Endothelial cell of umbilical vein (primary cell): ENCODE results near the gene IMPACT. TPM values are rescaled to one million over a fixed set of nuclear protein-coding genes. Genes with fewer than 3 reads are reported as not detected.

Source experiments
- BruUV-seq: library from RNA; stranded (reverse); fragments of 400-500 nt; replicated peaks from 2 replicates; lab custom pipeline; 2021; lab: Mats Ljungman, UMichigan
- CTCF ChIA-PET: fragments of 300-600, 350-600 bp; sonication (Branson Sonifier 250); formaldehyde crosslinking; loops from one replicate; lab custom pipeline; 2021; ENCODE audit warnings: antibody characterized with exemption, inconsistent platforms; lab: Charles Lee
- POLR2A ChIA-PET: fragments of 300-600, 350-600 bp; sonication (Branson Sonifier 250); formaldehyde crosslinking; loops from one replicate; lab custom pipeline; 2021; ENCODE audit warnings: antibody characterized with exemption, inconsistent platforms; lab: Charles Lee
- DNase-seq: peaks from one replicate; pipeline ENCODE4 v3.0.0-alpha.2; 2011; ENCODE audit warnings: low read depth, low spot score
- FAIRE-seq: peaks from 2 replicates; lab custom pipeline; 2011; peaks lifted over from hg19 to GRCh38; lab: Jason Lieb, UNC
- H2AFZ ChIP-seq: 2 replicates; pipeline ENCODE4 v1.6.0; 2012; ENCODE audit warnings: low read depth, low read length, control low read depth, inconsistent platforms
- H3K27ac ChIP-seq: 2 replicates; pipeline ENCODE4 v1.5.1; 2011; ENCODE audit warnings: low read depth, mild to moderate bottlenecking, control low read depth, low read length, moderate library complexity; ENCODE audit not compliant: insufficient read depth
- H3K27me3 ChIP-seq, 2 experiments: 2 replicates each; pipeline versions ENCODE4 v1.6.0 to v1.6.1; 2011; ENCODE audit warnings: low read length in 2 of 2, mixed read lengths in 1 of 2; ENCODE audit not compliant: control insufficient read depth in 2 of 2, insufficient read depth in 2 of 2
- H3K36me3 ChIP-seq, 2 experiments: 2 replicates in 1 of 2; 3 replicates in 1 of 2; pipeline ENCODE4 v1.5.1; 2011; ENCODE audit warnings: low read length in 2 of 2, mild to moderate bottlenecking in 1 of 2, moderate library complexity in 1 of 2; ENCODE audit not compliant: control insufficient read depth in 2 of 2, insufficient read depth in 2 of 2; ENCODE audit errors: extremely low read depth in 1 of 2
- H3K4me1 ChIP-seq: 3 replicates; pipeline ENCODE4 v1.5.1; 2011; ENCODE audit warnings: mild to moderate bottlenecking, low read length; ENCODE audit not compliant: control insufficient read depth, insufficient read depth; ENCODE audit errors: extremely low read depth
- H3K4me2 ChIP-seq: 2 replicates; pipeline ENCODE4 v1.6.1; 2011; ENCODE audit warnings: low read length, control low read depth, mixed read lengths; ENCODE audit not compliant: insufficient read depth
- H3K4me3 ChIP-seq, 3 experiments: fragments of 200-600 bp in 1 of 3; sonication (generic), shearing (Covaris generic) in 1 of 3; replicated peaks in 1 of 3; 2 replicates each; pipeline ENCODE4 v1.5.1; 2011 to 2016; ENCODE audit warnings: control low read depth in 3 of 3, low read length in 3 of 3, mild to moderate bottlenecking in 2 of 3, inconsistent platforms in 1 of 3, low read depth in 1 of 3, moderate library complexity in 1 of 3; ENCODE audit not compliant: insufficient read depth in 1 of 3
- H3K79me2 ChIP-seq: 2 replicates; pipeline ENCODE4 v1.6.0; 2012; ENCODE audit warnings: low read length, inconsistent platforms; ENCODE audit not compliant: control insufficient read depth, insufficient read depth
- H3K9ac ChIP-seq: replicated peaks from 2 replicates; pipeline ENCODE3; 2011; ENCODE audit warnings: low read length, control low read depth; ENCODE audit not compliant: insufficient read depth; ENCODE audit errors: extremely low read depth
- H3K9me1 ChIP-seq: replicated peaks from 3 replicates; pipeline ENCODE4 v1.6.0; 2011; ENCODE audit warnings: mild to moderate bottlenecking, low read length; ENCODE audit not compliant: control insufficient read depth, insufficient read depth; ENCODE audit errors: extremely low read depth
- H3K9me3 ChIP-seq: replicated peaks from 2 replicates; pipeline ENCODE4 v1.5.1; 2012; ENCODE audit warnings: low read length, inconsistent platforms; ENCODE audit not compliant: control insufficient read depth, insufficient read depth
- H4K20me1 ChIP-seq: replicated peaks from 2 replicates; pipeline ENCODE3; 2011; ENCODE audit warnings: mild to moderate bottlenecking, low read length; ENCODE audit not compliant: control insufficient read depth, insufficient read depth; ENCODE audit errors: extremely low read depth
- CTCF ChIP-seq, 2 donors: IDR thresholded peaks; 1 replicate in 1 of 2; 2 replicates in 1 of 2; pipeline ENCODE4 v1.5.1; 2011; ENCODE audit warnings: low read length in 2 of 2, mild to moderate bottlenecking in 2 of 2, moderate library complexity in 2 of 2, control low read depth in 1 of 2, inconsistent platforms in 1 of 2, low read depth in 1 of 2; ENCODE audit not compliant: insufficient read depth in 1 of 2; ENCODE audit errors: extremely low read depth in 1 of 2
- EZH2 ChIP-seq: IDR thresholded peaks from 2 replicates; pipeline ENCODE4 v1.6.1; 2012; ENCODE audit warnings: borderline replicate concordance, low read depth, mild to moderate bottlenecking, moderate library complexity, low read length, inconsistent platforms; ENCODE audit not compliant: severe bottlenecking
- FOS ChIP-seq: IDR thresholded peaks from 2 replicates; pipeline ENCODE4 v1.6.1; 2011; ENCODE audit warnings: mild to moderate bottlenecking, low read length, moderate library complexity, borderline replicate concordance; ENCODE audit not compliant: insufficient read depth
- GATA2 ChIP-seq: IDR thresholded peaks from 2 replicates; pipeline ENCODE4 v1.7.0; 2011; ENCODE audit warnings: low read depth, mild to moderate bottlenecking, moderate library complexity, mixed read lengths, low read length; ENCODE audit not compliant: insufficient read length, insufficient read depth
- JUN ChIP-seq: IDR thresholded peaks from 2 replicates; pipeline ENCODE4 v1.6.1; 2011; ENCODE audit warnings: borderline replicate concordance, low read depth; ENCODE audit not compliant: insufficient read length, insufficient read depth
- MAX ChIP-seq: IDR thresholded peaks from 2 replicates; pipeline ENCODE4 v1.6.1; 2011; ENCODE audit not compliant: insufficient read depth, insufficient read length
- MYC ChIP-seq: IDR thresholded peaks from one replicate; pipeline ENCODE4 v1.6.1; 2011; ENCODE audit warnings: mild to moderate bottlenecking, low read depth, low read length
- POLR2A ChIP-seq: IDR thresholded peaks from 2 replicates; pipeline ENCODE4 v1.6.1; 2012; ENCODE audit warnings: low read depth, mild to moderate bottlenecking, control low read depth, low read length
- POLR2AphosphoS5 ChIP-seq: IDR thresholded peaks from 2 replicates; pipeline ENCODE4 v1.6.1; 2012; ENCODE audit warnings: low read depth, mild to moderate bottlenecking, control low read depth, low read length, moderate library complexity; ENCODE audit not compliant: insufficient read depth
- dilution Hi-C: fragments of 300-500 bp; cut with MboI; formaldehyde crosslinking; loops from one replicate; pipeline ENCODE4 v1.15.0; 2019; ENCODE audit warnings: low sequenced_read_pairs; ENCODE audit not compliant: extremely low pct_ligation_motif_present
- intact Hi-C: fragments of 100-400 bp; cut with micrococcal nuclease; formaldehyde crosslinking; loops from one replicate; pipeline ENCODE4 v1.10.0; 2022
- polyA plus RNA-seq, 4 experiments: library from polyadenylated mRNA; depleted of rRNA in 3 of 4; stranded (reverse) in 3 of 4; unstranded in 1 of 4; fragments of >200 nt; gene quantifications; 2 replicates each; pipeline versions ENCODE4 v1.2.1 to v1.2.3, GENCODE V29; 2011 to 2012; ENCODE audit warnings: missing spikeins in 1 of 4
- total RNA-seq: library from RNA; stranded (reverse); gene quantifications from 2 replicates; pipeline ENCODE4 v1.2.3, GENCODE V29; 2021

The IMPACT gene
- total and polyA plus RNA-seq, 2 donors (not counting 3 experiments of a cell fraction or from before 2014, with no cell fraction given), result 15.4 to 28.6 TPM

DNA sequence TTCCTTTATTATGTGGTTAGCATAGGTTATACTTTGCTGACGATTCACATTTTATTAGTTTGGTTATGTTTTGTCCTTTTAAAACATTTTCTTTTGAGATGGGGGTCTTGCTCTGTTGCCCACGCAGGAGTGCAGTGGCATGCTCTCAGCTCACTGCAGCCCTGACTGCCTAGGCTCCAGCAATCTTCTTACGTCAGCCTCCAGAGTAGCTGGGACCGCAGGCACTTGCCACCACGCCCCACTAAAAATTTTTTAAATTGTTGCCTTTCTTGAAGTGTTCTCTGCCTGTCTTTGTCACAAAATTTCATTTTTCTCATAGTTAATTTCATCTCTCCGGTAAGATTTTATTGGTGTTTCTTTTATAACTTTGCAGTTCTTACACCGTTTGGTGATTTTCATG is 52.9 kb downstream of the IMPACT start:
- Histone ChIP-seq H3K9me1 (no peaks in the 10 kb centered on the region), H3K4me1 (no peaks in the 10 kb centered on the region), H3K27me3 (peaks cover 0 to 2% of the 10 kb centered on the region in 2 experiments), H3K4me3 (no peak overlapping the region), H4K20me1 (no peaks in the 10 kb centered on the region), H3K4me2 (no peak overlapping the region), H3K36me3 (no peaks in the 10 kb centered on the region), H3K9ac (no peak overlapping the region), H3K79me2 (no peaks in the 10 kb centered on the region), H3K27ac (no peak overlapping the region), H3K9me3 (no peaks in the 10 kb centered on the region), H2AFZ (no peak overlapping the region)
- intact Hi-C loops, result no loop called here
- no TSS peak for BruUV-seq
- dilution Hi-C loops, result no loop called here
- no peak for TF ChIP-seq MAX
- no peak for TF ChIP-seq GATA2
- ChIA-PET POLR2A (no interaction called here), CTCF (interaction anchor here (3.3 kb wide), 1 partner anchor 8 kb away, joined by 12 read pairs; no protein-coding TSS in a partner anchor)
- no peak for DNase-seq
- FAIRE-seq, result no peak

DNA sequence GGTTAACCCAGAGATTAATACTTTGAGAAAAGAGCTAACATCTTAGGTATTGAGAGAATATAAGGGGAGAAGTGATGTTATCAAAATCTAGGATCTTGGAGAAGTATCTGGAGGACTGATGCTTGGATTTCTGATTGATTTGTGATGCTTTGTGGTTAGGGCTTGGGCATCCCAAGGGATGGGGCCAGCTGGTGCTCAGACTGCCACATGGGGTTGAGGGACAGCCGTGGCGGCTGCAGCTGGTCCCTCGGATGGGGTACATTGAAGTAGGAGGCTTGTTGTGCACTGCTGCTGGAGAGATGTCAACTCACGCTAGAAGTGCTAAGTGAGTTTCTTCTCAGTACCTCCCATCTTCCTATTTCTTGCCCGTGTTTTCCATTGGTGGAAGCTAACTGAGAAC is 56.4 kb downstream of the IMPACT start:
- Histone ChIP-seq H3K9me3 (no peaks in the 10 kb centered on the region), H2AFZ (no peak overlapping the region), H3K4me2 (no peak overlapping the region), H3K27ac (no peak overlapping the region), H4K20me1 (no peaks in the 10 kb centered on the region), H3K4me1 (no peaks in the 10 kb centered on the region), H3K79me2 (no peaks in the 10 kb centered on the region), H3K4me3 (no peak overlapping the region), H3K36me3 (no peaks in the 10 kb centered on the region), H3K9me1 (no peaks in the 10 kb centered on the region), H3K9ac (no peak overlapping the region), H3K27me3 (peaks cover 12 to 18% of the 10 kb centered on the region in 2 experiments)
- FAIRE-seq, result no peak
- BruUV-seq, result no TSS peak
- intact Hi-C loops (no loop called here), dilution Hi-C loops (no loop called here)
- DNase-seq, result no peak
- POLR2A ChIA-PET, result no interaction called here
- no peak for TF ChIP-seq POLR2A
- no peak for TF ChIP-seq FOS
- TF ChIP-seq MAX, result no peak
- no peak for TF ChIP-seq EZH2
- TF ChIP-seq JUN, result no peak
- no peak for TF ChIP-seq CTCF (IDR thresholded peaks at IDR 0.05; ENCODE audit: extremely low read depth in 1 of 2, insufficient read depth in 1 of 2, low read depth in 1 of 2, low read length in 2 of 2)
- TF ChIP-seq MYC, result no peak
- no peak for TF ChIP-seq POLR2AphosphoS5
- no peak for TF ChIP-seq GATA2
- CTCF ChIA-PET, result interaction anchor here (1.2 to 11.6 kb wide), 5 partner anchors 8 to 306 kb away, joined by 3 to 355 read pairs (median 5); no protein-coding TSS in a partner anchor
